A673 (cell line): ENCODE data around the gene PNLIPRP2. TPM values are rescaled to one million over a fixed set of nuclear protein-coding genes. Genes with fewer than 3 reads are reported as not detected.

Source experiments
- BruUV-seq: library from RNA; stranded (reverse); fragments of 400-500 nt; replicated peaks from 2 replicates; lab custom pipeline; 2021; lab: Mats Ljungman, UMichigan
- CTCF ChIA-PET: fragments of 300-600 bp; sonication (Branson Sonifier 250); formaldehyde crosslinking; loops from one replicate; lab custom pipeline; 2022; ENCODE audit warnings: antibody characterized with exemption; lab: Charles Lee
- POLR2A ChIA-PET: fragments of 300-600 bp; sonication (Branson Sonifier 250); formaldehyde crosslinking; loops from one replicate; lab custom pipeline; 2022; ENCODE audit warnings: antibody characterized with exemption; ENCODE audit not compliant: low non-redundant PET; lab: Charles Lee
- DNase-seq: peaks from one replicate; pipeline ENCODE4 v3.0.0-alpha.2; 2015; ENCODE audit warnings: low spot score
- H3K27ac ChIP-seq: fragments of 200-600 bp; sonication (generic); 2 replicates; pipeline ENCODE4 v1.5.1; 2016; ENCODE audit warnings: mixed run types, low read depth, mild to moderate bottlenecking, mixed read lengths, antibody characterized with exemption, low read length; ENCODE audit not compliant: poor library complexity, severe bottlenecking
- H3K27me3 ChIP-seq: fragments of 200-600 bp; sonication (generic); replicated peaks from 2 replicates; pipeline ENCODE4 v1.6.1; 2017; ENCODE audit warnings: mixed run types, low read depth, mild to moderate bottlenecking, mixed read lengths, antibody characterized with exemption, low read length; ENCODE audit not compliant: insufficient read depth, poor library complexity
- H3K36me3 ChIP-seq: fragments of 200-600 bp; sonication (generic); 2 replicates; pipeline ENCODE4 v1.6.1; 2016; ENCODE audit warnings: mixed run types, mild to moderate bottlenecking, mixed read lengths, antibody characterized with exemption, low read length; ENCODE audit not compliant: insufficient read depth, poor library complexity, severe bottlenecking
- H3K4me1 ChIP-seq: fragments of 200-600 bp; sonication (generic); 2 replicates; pipeline ENCODE4 v1.6.1; 2017; ENCODE audit warnings: mixed run types, mild to moderate bottlenecking, mixed read lengths, antibody characterized with exemption, low read length; ENCODE audit not compliant: insufficient read depth, poor library complexity, severe bottlenecking
- H3K4me3 ChIP-seq: fragments of 200-600 bp; sonication (generic); 2 replicates; pipeline ENCODE4 v1.5.1; 2016; ENCODE audit warnings: low read depth, mixed run types, mild to moderate bottlenecking, mixed read lengths, low read length; ENCODE audit not compliant: poor library complexity, severe bottlenecking
- H3K9me3 ChIP-seq: fragments of 200-600 bp; sonication (generic); 2 replicates; pipeline ENCODE4 v1.6.1; 2016; ENCODE audit warnings: mixed run types, low read depth, mild to moderate bottlenecking, mixed read lengths, antibody characterized with exemption, low read length; ENCODE audit not compliant: poor library complexity, severe bottlenecking
- CTCF ChIP-seq: fragments of 300-800, 200-600 bp; sonication (generic); conservative IDR thresholded peaks from 2 replicates; pipeline ENCODE4 v1.5.1; 2017; ENCODE audit warnings: low read depth, mild to moderate bottlenecking, antibody characterized with exemption, low read length, moderate library complexity, mixed read lengths
- EZH2 ChIP-seq: fragments of 200-600 bp; sonication (generic); IDR thresholded peaks from 2 replicates; pipeline ENCODE4 v1.6.1; 2017; ENCODE audit warnings: borderline replicate concordance, low read depth, mild to moderate bottlenecking, mixed read lengths, antibody characterized with exemption, low read length; ENCODE audit not compliant: poor library complexity, severe bottlenecking
- intact Hi-C: fragments of 100-400 bp; cut with micrococcal nuclease; formaldehyde crosslinking; loops from one replicate; pipeline ENCODE4 v1.10.0; 2022; ENCODE audit not compliant: unreplicated experiment
- total RNA-seq: library from RNA; stranded (reverse); gene quantifications from 2 replicates; pipeline ENCODE4 v1.2.3, GENCODE V29; 2021

The PNLIPRP2 gene
- total RNA-seq, 1 experiment from 2014 or later, result not detected

- Histone ChIP-seq H3K27me3 (no peaks in the 10 kb centered on the region), H3K27ac (no peak overlapping the region), H3K4me3 (no peak overlapping the region), H3K4me1 (no peaks in the 10 kb centered on the region), H3K9me3 (no peaks in the 10 kb centered on the region), H3K36me3 (no peaks in the 10 kb centered on the region)
- ChIA-PET POLR2A (no interaction called here), CTCF (interaction anchor here (1.6 kb wide), 1 partner anchor 104 kb away, joined by 5 read pairs; no protein-coding TSS in a partner anchor)
- no peak for DNase-seq
- BruUV-seq, result no TSS peak
- intact Hi-C loops, result no loop called here
- TF ChIP-seq EZH2 (no peak), CTCF (no peak)
These were observed 64.0 kb downstream of the PNLIPRP2 start for GRCh38 chr10:116684781-116685180.

- ChIA-PET POLR2A (no interaction called here), CTCF (no interaction called here)
- no peak overlapping the region for H3K27ac ChIP-seq
- H3K9me3 ChIP-seq, result no peaks in the 10 kb centered on the region
- TF ChIP-seq CTCF (no peak), EZH2 (no peak)
- H3K4me3 ChIP-seq, result no peak overlapping the region
- no TSS peak for BruUV-seq
- H3K36me3 ChIP-seq, result no peaks in the 10 kb centered on the region
- no peak for DNase-seq
- intact Hi-C loops, result no loop called here
- no peaks in the 10 kb centered on the region for H3K4me1 ChIP-seq
- H3K27me3 ChIP-seq, result no peaks in the 10 kb centered on the region
These were observed 65.1 kb downstream of the PNLIPRP2 start for GRCh38 chr10:116685807-116686206.

DNA sequence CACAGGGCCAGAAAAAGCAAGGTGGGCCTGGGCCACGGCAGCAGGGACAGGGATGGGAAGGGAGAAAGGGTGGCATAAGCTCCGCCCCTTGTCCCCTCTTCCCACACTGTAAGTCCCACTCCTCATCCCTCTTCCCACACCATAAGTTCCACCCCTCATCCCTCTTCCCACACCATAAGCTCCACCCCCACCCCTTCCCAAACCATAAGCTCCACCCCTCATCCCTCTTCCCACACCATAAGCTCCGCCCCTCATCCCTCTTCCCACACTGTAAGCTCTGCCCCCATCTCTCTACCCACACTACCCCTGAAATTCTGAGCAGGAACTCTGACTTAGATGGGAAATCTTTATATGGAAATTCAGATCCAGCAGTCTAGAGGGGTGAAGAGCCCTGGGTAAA lies 65.9 kb downstream of the PNLIPRP2 start:
- DNase-seq, result no peak
- no peaks in the 10 kb centered on the region for H3K4me1 ChIP-seq
- ChIA-PET CTCF (interaction anchor here (0.6 kb wide), 2 partner anchors 23 to 716 kb away, joined by 3 to 4 read pairs; no protein-coding TSS in a partner anchor), POLR2A (no interaction called here)
- no peak for TF ChIP-seq CTCF
- no peak for TF ChIP-seq EZH2
- no peak overlapping the region for H3K27ac ChIP-seq
- no peaks in the 10 kb centered on the region for H3K36me3 ChIP-seq
- no peaks in the 10 kb centered on the region for H3K9me3 ChIP-seq
- intact Hi-C loops, result no loop called here
- BruUV-seq, result no TSS peak
- H3K27me3 ChIP-seq, result no peaks in the 10 kb centered on the region
- no peak overlapping the region for H3K4me3 ChIP-seq
